ENCODE data around the gene FGF9. TPM values are rescaled to one million over a fixed set of nuclear protein-coding genes. Genes with fewer than 3 reads are reported as not detected.

Gene FGF9
- total and polyA plus RNA-seq, 10 donors: 0.06 to 0.26 (median 0.17) TPM; not detected in 4

DNA sequence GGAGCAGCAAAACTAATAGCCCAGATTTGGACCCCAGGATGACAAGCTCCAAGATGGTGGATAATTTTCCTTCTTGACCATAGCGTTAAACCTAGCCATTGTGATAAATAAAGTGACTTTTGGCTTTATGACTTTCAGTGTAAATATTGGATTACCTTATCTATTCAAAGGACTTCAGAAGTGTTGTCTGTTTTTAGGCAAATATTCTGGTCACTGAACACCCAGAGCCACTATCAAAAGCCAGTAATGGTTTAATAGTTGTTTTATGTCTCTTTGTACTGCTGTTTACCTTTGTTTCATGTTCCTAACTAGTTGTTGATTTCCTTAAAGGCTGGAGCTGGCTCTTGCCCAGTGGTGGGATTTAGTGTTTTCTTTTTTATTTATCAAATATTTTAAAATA lies 81.6 kb downstream of the FGF9 start:
- Histone ChIP-seq H3K4me1 (no peaks in the 10 kb centered on the region), H3K9me3 (peaks cover 0 to 10% (median 0%) of the 10 kb centered on the region in 8 donors), H3K27me3 (replicated peaks in 1 of 7) (peaks cover 0 to 5% (median 0%) of the 10 kb centered on the region in 7 donors), H3K27ac (no peak overlapping the region), H3K36me3 (no peaks in the 10 kb centered on the region), H3K4me3 (no peak overlapping the region)
- WGBS, 5 donors: 81 to 98% (median 91%) methylated on average over 1 of the region's 1 CpG
- TF ChIP-seq POLR2AphosphoS5 (IDR thresholded peaks at IDR 0.05): no peak
- no peak for TF ChIP-seq POLR2A (IDR thresholded peaks at IDR 0.05)
- TF ChIP-seq, protein P1, sequence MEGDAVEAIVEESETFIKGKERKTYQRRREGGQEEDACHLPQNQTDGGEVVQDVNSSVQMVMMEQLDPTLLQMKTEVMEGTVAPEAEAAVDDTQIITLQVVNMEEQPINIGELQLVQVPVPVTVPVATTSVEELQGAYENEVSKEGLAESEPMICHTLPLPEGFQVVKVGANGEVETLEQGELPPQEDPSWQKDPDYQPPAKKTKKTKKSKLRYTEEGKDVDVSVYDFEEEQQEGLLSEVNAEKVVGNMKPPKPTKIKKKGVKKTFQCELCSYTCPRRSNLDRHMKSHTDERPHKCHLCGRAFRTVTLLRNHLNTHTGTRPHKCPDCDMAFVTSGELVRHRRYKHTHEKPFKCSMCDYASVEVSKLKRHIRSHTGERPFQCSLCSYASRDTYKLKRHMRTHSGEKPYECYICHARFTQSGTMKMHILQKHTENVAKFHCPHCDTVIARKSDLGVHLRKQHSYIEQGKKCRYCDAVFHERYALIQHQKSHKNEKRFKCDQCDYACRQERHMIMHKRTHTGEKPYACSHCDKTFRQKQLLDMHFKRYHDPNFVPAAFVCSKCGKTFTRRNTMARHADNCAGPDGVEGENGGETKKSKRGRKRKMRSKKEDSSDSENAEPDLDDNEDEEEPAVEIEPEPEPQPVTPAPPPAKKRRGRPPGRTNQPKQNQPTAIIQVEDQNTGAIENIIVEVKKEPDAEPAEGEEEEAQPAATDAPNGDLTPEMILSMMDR (IDR thresholded peaks at IDR 0.05 in 8 of 11, conservative IDR thresholded peaks at IDR 0.05 in 3 of 11): no peak
- intact Hi-C loops (cut with DNase I; ENCODE audit: low total_unique reads): no loop called here
- no peak for DNase-seq

DNA sequence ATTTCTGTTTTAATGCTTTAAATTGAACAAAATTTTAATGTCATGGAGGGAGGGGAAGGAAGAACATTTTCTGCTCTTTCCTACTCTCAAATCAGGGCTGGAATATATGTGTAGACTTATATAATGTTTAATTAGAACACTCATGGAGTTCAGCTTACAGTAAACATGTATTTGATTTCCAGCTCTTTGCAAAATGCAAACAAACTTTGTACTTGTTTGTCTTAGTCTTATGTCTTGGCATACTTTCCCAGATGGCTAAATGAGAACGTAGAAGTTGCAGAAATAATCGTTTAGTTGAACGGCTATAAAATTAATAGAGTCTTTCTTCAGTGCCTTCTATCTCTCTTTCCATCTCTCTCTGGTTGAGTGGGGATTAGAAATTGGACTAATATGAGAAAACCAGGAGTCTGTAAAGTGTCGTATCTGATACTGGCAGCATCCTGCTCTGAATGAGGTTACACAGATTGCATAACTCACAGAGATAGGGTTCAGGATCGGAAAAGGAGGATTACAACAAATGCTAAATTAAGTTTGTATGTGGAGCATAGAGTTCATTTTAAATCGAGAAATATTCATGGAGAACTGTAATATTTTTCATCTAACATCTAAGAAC lies 82.3 kb downstream of the FGF9 start:
- WGBS, 5 donors: 75 to 85% (median 81%) methylated on average over 6 of the region's 6 CpGs
- no peak for DNase-seq
- H3K4me1 ChIP-seq: no peaks in the 10 kb centered on the region
- intact Hi-C loops (cut with DNase I; ENCODE audit: low total_unique reads): no loop called here
- peaks cover 0 to 5% (median 0%) of the 10 kb centered on the region in 7 donors for H3K27me3 ChIP-seq (replicated peaks in 1 of 7)
- H3K27ac ChIP-seq: no peak overlapping the region
- H3K4me3 ChIP-seq: no peak overlapping the region
- peaks cover 0 to 10% (median 0%) of the 10 kb centered on the region in 8 donors for H3K9me3 ChIP-seq
- H3K36me3 ChIP-seq: no peaks in the 10 kb centered on the region
- TF ChIP-seq, protein P1 (IDR thresholded peaks at IDR 0.05 in 8 of 11, conservative IDR thresholded peaks at IDR 0.05 in 3 of 11): no peak
- TF ChIP-seq POLR2A (IDR thresholded peaks at IDR 0.05): no peak
- TF ChIP-seq POLR2AphosphoS5 (IDR thresholded peaks at IDR 0.05): no peak

Other genes starting within 250 kb of the FGF9 start
- gene ZDHHC20, start 211.8 kb upstream of the FGF9 start, total RNA-seq: 100 to 1,000 TPM in 2 of 7 donors, 10 to 100 TPM in 5; 62.8 to 110 (median 84.8) TPM
- gene ZDHHC20, start 211.8 kb upstream of the FGF9 start, polyA plus RNA-seq: 10 to 100 TPM; 15.6 to 19.2 (median 18.8) TPM
- gene MICU2, start 66.9 kb upstream of the FGF9 start, total RNA-seq: 10 to 100 TPM; 28.9 to 84.5 (median 39.3) TPM
- gene MICU2, start 66.9 kb upstream of the FGF9 start, polyA plus RNA-seq: 10 to 100 TPM; 38.3 to 41.7 (median 39.9) TPM

All from spleen (tissue), 11 donors.